PC-9 (cell line): Measurements from ENCODE around the gene LARGE1.

Source experiments
- EZH2 ChIP-seq: fragments of 200-600 bp; sonication (generic); IDR thresholded peaks from 2 replicates; pipeline ENCODE4 v1.8.0; 2017; ENCODE audit warnings: antibody characterized with exemption, low read depth
- TF ChIP-seq, protein P1 (sequence below): fragments of 200-600 bp; sonication (generic); conservative IDR thresholded peaks from 2 replicates; pipeline ENCODE4 v1.6.1; 2017; ENCODE audit warnings: mixed run types, antibody characterized with exemption, mild to moderate bottlenecking, moderate library complexity

DNA sequence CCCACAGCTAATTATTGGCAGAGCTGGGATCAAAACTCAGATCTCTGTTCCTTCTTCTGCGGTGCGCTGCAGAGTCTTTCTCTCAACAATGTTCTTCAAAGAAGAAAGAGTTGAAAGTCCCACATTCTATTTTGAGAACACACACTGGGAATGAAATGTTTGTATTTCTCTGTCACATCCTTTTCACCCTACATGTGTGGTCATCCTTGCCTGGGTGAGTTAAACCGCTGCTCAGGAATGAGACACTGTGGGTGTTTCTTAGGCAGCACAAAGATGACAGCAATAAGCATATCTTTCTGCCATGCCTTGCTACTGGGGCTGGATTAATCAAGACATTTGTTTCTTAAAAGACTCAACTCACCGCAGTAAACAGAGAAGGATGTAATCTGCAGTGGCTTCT is 222.6 kb downstream of the LARGE1 start:
- TF ChIP-seq, protein P1, sequence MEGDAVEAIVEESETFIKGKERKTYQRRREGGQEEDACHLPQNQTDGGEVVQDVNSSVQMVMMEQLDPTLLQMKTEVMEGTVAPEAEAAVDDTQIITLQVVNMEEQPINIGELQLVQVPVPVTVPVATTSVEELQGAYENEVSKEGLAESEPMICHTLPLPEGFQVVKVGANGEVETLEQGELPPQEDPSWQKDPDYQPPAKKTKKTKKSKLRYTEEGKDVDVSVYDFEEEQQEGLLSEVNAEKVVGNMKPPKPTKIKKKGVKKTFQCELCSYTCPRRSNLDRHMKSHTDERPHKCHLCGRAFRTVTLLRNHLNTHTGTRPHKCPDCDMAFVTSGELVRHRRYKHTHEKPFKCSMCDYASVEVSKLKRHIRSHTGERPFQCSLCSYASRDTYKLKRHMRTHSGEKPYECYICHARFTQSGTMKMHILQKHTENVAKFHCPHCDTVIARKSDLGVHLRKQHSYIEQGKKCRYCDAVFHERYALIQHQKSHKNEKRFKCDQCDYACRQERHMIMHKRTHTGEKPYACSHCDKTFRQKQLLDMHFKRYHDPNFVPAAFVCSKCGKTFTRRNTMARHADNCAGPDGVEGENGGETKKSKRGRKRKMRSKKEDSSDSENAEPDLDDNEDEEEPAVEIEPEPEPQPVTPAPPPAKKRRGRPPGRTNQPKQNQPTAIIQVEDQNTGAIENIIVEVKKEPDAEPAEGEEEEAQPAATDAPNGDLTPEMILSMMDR = no peak
- no peak for TF ChIP-seq EZH2
